Chondrocyte (in vitro differentiated cells): ENCODE measurements around the gene REEP1. TPM values are rescaled to one million over a fixed set of nuclear protein-coding genes. Genes with fewer than 3 reads are reported as not detected.

ENCODE experiments used
- DNase-seq: peaks from one replicate; pipeline ENCODE4 v3.0.0; 2021; ENCODE audit warnings: mixed read lengths, low spot score
- H3K27ac Mint-ChIP-seq: one replicate; pipeline ENCODE4 v1.8.0; 2021; ENCODE audit warnings: mild to moderate bottlenecking, moderate library complexity, mixed read lengths; ENCODE audit not compliant: unreplicated experiment
- H3K27me3 Mint-ChIP-seq: 2 replicates; pipeline ENCODE4 v1.8.0; 2021; ENCODE audit warnings: low read depth, mixed read lengths
- H3K36me3 Mint-ChIP-seq: 2 replicates; pipeline ENCODE4 v1.8.0; 2021; ENCODE audit warnings: low read depth, mixed read lengths
- H3K4me1 Mint-ChIP-seq: 2 replicates; pipeline ENCODE4 v1.8.0; 2021; ENCODE audit warnings: low read depth, mild to moderate bottlenecking, mixed read lengths
- H3K4me3 Mint-ChIP-seq: one replicate; pipeline ENCODE4 v1.8.0; 2021; ENCODE audit warnings: mild to moderate bottlenecking, moderate library complexity, mixed read lengths; ENCODE audit not compliant: unreplicated experiment
- H3K9me3 Mint-ChIP-seq: 2 replicates; pipeline ENCODE4 v1.8.0; 2021; ENCODE audit warnings: low read depth, mixed read lengths
- CTCF ChIP-seq: fragments of 200-600 bp; sonication (generic); IDR thresholded peaks from 2 replicates; pipeline ENCODE4 v1.5.0; 2021; ENCODE audit warnings: antibody characterized with exemption, mild to moderate bottlenecking, moderate library complexity
- total RNA-seq: library from RNA; stranded (reverse); gene quantifications from 3 replicates; pipeline ENCODE4 v1.2.1, GENCODE V29; 2021

The REEP1 gene
- total RNA-seq, 1 donor from 2014 or later: 2.4 TPM

DNA sequence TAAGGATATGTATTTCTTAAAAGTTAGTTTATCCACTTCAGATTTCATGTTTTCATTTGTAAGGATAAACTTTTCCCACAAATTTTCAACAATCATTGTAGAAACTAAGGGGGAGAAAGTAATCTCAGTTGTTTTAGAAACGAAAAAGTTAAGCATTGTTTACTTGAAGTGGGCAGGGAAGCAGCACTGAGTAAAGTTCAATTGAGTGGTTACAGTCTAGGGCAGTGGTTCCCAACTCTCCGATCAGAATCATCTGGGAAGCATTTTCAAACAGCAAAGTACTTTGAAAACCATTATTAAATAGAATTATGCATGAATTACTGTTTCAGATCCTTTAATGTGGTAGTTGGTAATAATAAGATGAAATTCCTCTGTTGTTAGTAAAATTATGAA lies 125.6 kb downstream of the REEP1 start:
- Mint-ChIP-seq H3K27ac (no peak overlapping the region), H3K27me3 (no peaks in the 10 kb centered on the region), H3K36me3 (peaks cover 33% of the 10 kb centered on the region), H3K4me3 (no peak overlapping the region), H3K4me1 (peaks cover 7% of the 10 kb centered on the region), H3K9me3 (no peaks in the 10 kb centered on the region)
- DNase-seq: no peak
- no peak for TF ChIP-seq CTCF

- DNase-seq: no peak
- Mint-ChIP-seq H3K9me3 (no peaks in the 10 kb centered on the region), H3K4me1 (peaks cover 3% of the 10 kb centered on the region), H3K27ac (no peak overlapping the region), H3K4me3 (no peak overlapping the region), H3K27me3 (no peaks in the 10 kb centered on the region), H3K36me3 (peaks cover 37% of the 10 kb centered on the region)
- no peak for TF ChIP-seq CTCF
Observed at GRCh38 chr2:86211033-86211795, 126.2 kb downstream of the REEP1 start.

DNA sequence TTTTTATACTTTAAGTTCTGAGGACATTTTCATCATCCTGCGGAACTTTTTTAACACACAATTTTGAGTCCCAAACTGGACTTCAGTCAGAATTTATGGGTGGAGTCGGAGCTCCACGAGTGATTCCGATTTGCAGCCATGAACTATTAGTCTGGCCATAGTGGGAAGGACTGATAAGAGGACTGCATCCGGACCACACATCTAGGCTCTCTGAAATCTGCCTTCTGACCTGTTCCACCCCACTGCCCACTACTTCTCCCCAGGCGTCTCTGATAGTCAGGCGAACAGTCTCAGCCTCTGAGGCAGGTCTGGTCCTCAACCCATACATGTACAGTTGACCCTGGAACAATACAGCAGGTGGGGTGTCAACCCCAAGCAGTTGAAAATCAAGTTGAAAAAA lies 133.0 kb downstream of the REEP1 start:
- H3K27me3 Mint-ChIP-seq: no peaks in the 10 kb centered on the region
- H3K9me3 Mint-ChIP-seq: no peaks in the 10 kb centered on the region
- peaks cover 12% of the 10 kb centered on the region for H3K36me3 Mint-ChIP-seq
- peaks cover 27% of the 10 kb centered on the region for H3K4me1 Mint-ChIP-seq
- TF ChIP-seq CTCF: no peak
- H3K27ac Mint-ChIP-seq: no peak overlapping the region
- H3K4me3 Mint-ChIP-seq: no peak overlapping the region
- DNase-seq: no peak

- Mint-ChIP-seq H3K9me3 (no peaks in the 10 kb centered on the region), H3K4me1 (peaks cover 32% of the 10 kb centered on the region), H3K4me3 (no peak overlapping the region), H3K27me3 (no peaks in the 10 kb centered on the region), H3K27ac (no peak overlapping the region), H3K36me3 (peaks cover 8% of the 10 kb centered on the region)
- DNase-seq: no peak
- TF ChIP-seq CTCF: no peak
Observed at GRCh38 chr2:86203614-86204013, 133.8 kb downstream of the REEP1 start.

GRCh38 chr2:86202702-86203101 lies 134.7 kb downstream of the REEP1 start:
- TF ChIP-seq CTCF: no peak
- Mint-ChIP-seq H3K36me3 (peaks cover 7% of the 10 kb centered on the region), H3K9me3 (no peaks in the 10 kb centered on the region), H3K4me1 (peaks cover 35% of the 10 kb centered on the region), H3K27ac (no peak overlapping the region), H3K27me3 (no peaks in the 10 kb centered on the region), H3K4me3 (no peak overlapping the region)
- DNase-seq: no peak
